Skeletal muscle cell (primary cell): ENCODE measurements around the gene RAB13.
"Not testable (repeated sequence)": the region's sequence is repeated elsewhere in the genome, so short reads cannot be mapped to it uniquely, and the experiment has no call there.

ENCODE experiments used
- DNase-seq: peaks from one replicate; pipeline ENCODE4 v3.0.0-alpha.2; 2010; ENCODE audit warnings: low read depth
- H3K4me3 ChIP-seq: 2 replicates; pipeline ENCODE4 v1.5.1; 2011; ENCODE audit warnings: low read depth, mild to moderate bottlenecking, control low read depth, low read length, moderate library complexity

RAB13 gene

GRCh38 chr1:153985941-153986761 lies at the start of gene RAB13:
RAB13 (minus strand) TSS chr1:153986339; CDS start chr1:153986236, 103 bp downstream.
- peak within 1 kb of the TSS; percentile 93 for H3K4me3 ChIP-seq
- peak; percentile 61 for DNase-seq

- not testable (repeated sequence) for H3K4me3 ChIP-seq, DNase-seq
Measured at GRCh38 chr1:154033697-154034096, 47.6 kb upstream of the RAB13 start.

- no peak for DNase-seq
- no peak overlapping the region for H3K4me3 ChIP-seq
Measured at GRCh38 chr1:154019940-154020339, 33.8 kb upstream of the RAB13 start.

GRCh38 chr1:154019269-154019668 lies 33.1 kb upstream of the RAB13 start:
- DNase-seq, result no peak
- H3K4me3 ChIP-seq, result no peak overlapping the region

GRCh38 chr1:154014154-154014907 lies 28.2 kb upstream of the RAB13 start:
- H3K4me3 ChIP-seq, result no peak overlapping the region
- peak; percentile 36 for DNase-seq

- not testable (repeated sequence) for H3K4me3 ChIP-seq, DNase-seq
Measured at GRCh38 chr1:154012543-154012942, 26.4 kb upstream of the RAB13 start.

GRCh38 chr1:154012129-154012528 lies 26.0 kb upstream of the RAB13 start:
- DNase-seq, result no peak
- no peak overlapping the region for H3K4me3 ChIP-seq

- DNase-seq, result peak; percentile 59
- no peak overlapping the region for H3K4me3 ChIP-seq
Measured at GRCh38 chr1:154006136-154006535, 20.0 kb upstream of the RAB13 start.

GRCh38 chr1:154000420-154000819 lies 14.3 kb upstream of the RAB13 start:
- no peak for DNase-seq
- H3K4me3 ChIP-seq, result no peak overlapping the region

- not testable (repeated sequence) for DNase-seq
Measured at GRCh38 chr1:153996882-153997281, 10.7 kb upstream of the RAB13 start.

GRCh38 chr1:153995640-153996039 lies 9.5 kb upstream of the RAB13 start:
- DNase-seq, result no peak
- H3K4me3 ChIP-seq, result no peak overlapping the region

More at GRCh38 chr1:153996882-153997281, 10.7 kb upstream of the RAB13 start:
- H3K4me3 ChIP-seq, result not testable (repeated sequence)

GRCh38 chr1:153995202-153995601 lies 9.1 kb upstream of the RAB13 start:
- DNase-seq, result no peak
- no peak overlapping the region for H3K4me3 ChIP-seq

GRCh38 chr1:153991806-153992205 lies 5.7 kb upstream of the RAB13 start:
- H3K4me3 ChIP-seq, result peak overlapping the region; percentile 97
- DNase-seq, result no peak

GRCh38 chr1:153991151-153991630 lies 5.1 kb upstream of the RAB13 start:
- peak overlapping the region; percentile 97 for H3K4me3 ChIP-seq
- DNase-seq, result no peak

GRCh38 chr1:153990468-153991150 lies 4.5 kb upstream of the RAB13 start, which contains the start of gene RPS27:
RPS27 (plus strand) TSS chr1:153990762; CDS start chr1:153990797, 35 bp downstream.
- peak; percentile 93 for DNase-seq
- H3K4me3 ChIP-seq, result peak within 1 kb of the TSS; percentile 97

GRCh38 chr1:153987621-153988020 lies 1.5 kb upstream of the RAB13 start:
- no peak for DNase-seq
- H3K4me3 ChIP-seq, result no peak overlapping the region

- peak overlapping the region; percentile 93 for H3K4me3 ChIP-seq
- DNase-seq, result peak; percentile 79
Measured at GRCh38 chr1:153985341-153985912, 712 bp downstream of the RAB13 start.

GRCh38 chr1:153984123-153984894 lies 1.8 kb downstream of the RAB13 start:
- peak overlapping the region; percentile 93 for H3K4me3 ChIP-seq
- no peak for DNase-seq

GRCh38 chr1:153981735-153982134 lies 4.4 kb downstream of the RAB13 start:
- not testable (repeated sequence) for H3K4me3 ChIP-seq, DNase-seq
